ENCODE data around the gene MYO16.

GRCh38 chr13:108669381-108669780 lies 40.0 kb downstream of the MYO16 start:
- TF ChIP-seq CTCF (IDR thresholded peaks at IDR 0.05) (no peak), POLR2AphosphoS5 (IDR thresholded peaks at IDR 0.05) (no peak), POLR2A (IDR thresholded peaks at IDR 0.05) (no peak), EP300 (IDR thresholded peaks at IDR 0.05) (no peak)
